ENCODE measurements around the gene TFDP2. TPM values are rescaled to one million over a fixed set of nuclear protein-coding genes. Genes with fewer than 3 reads are reported as not detected.

The TFDP2 gene
- total RNA-seq, 1 donor from 2014 or later = 173 TPM

DNA sequence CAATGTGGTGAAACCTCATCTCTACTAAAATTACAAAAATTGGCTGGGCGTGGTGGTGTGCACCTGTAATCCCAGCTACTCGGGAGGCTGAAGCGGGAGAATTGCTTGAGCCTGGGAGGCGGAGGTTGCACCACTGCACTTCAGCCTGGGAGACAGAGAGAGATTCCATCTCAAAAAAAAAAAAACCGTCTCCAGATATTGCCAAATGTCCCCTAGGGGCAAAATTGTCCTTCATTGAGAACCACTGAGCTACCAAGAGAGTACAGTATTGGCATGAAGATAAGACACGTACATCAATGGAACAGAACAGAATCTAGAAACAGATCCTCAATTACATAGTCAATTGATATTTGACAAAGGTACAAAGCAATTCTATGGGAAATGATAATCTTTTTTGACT, 98.0 kb downstream of the TFDP2 start:
- H3K9me3 Mint-ChIP-seq = peaks cover 3% of the 10 kb centered on the region
- peaks cover 12% of the 10 kb centered on the region for H3K36me3 Mint-ChIP-seq
- DNase-seq (ENCODE audit: low spot score) = no peak
- no peaks in the 10 kb centered on the region for H3K4me1 Mint-ChIP-seq
- no peak overlapping the region for H3K27ac Mint-ChIP-seq
- H3K4me3 Mint-ChIP-seq = no peak overlapping the region
- H3K27me3 Mint-ChIP-seq (ENCODE audit: insufficient read depth, low read depth) = no peaks in the 10 kb centered on the region
- Histone ChIP-seq H3K79me2 (ENCODE audit: low read depth) (no peaks in the 10 kb centered on the region), H3K9ac (no peak overlapping the region), H3K27me3 (no peaks in the 10 kb centered on the region), H3K4me1 (no peaks in the 10 kb centered on the region), H3K36me3 (no peaks in the 10 kb centered on the region), H3K27ac (no peak overlapping the region), H3K4me2 (no peak overlapping the region), H3K4me3 (no peak overlapping the region), H4K20me1 (ENCODE audit: low read depth) (no peaks in the 10 kb centered on the region), H3F3A (ENCODE audit: low read depth) (no peaks in the 10 kb centered on the region), H3K9me3 (ENCODE audit: low read depth) (no peaks in the 10 kb centered on the region), H2AFZ (replicated peaks) (no peak overlapping the region)
- TF ChIP-seq, protein P1, sequence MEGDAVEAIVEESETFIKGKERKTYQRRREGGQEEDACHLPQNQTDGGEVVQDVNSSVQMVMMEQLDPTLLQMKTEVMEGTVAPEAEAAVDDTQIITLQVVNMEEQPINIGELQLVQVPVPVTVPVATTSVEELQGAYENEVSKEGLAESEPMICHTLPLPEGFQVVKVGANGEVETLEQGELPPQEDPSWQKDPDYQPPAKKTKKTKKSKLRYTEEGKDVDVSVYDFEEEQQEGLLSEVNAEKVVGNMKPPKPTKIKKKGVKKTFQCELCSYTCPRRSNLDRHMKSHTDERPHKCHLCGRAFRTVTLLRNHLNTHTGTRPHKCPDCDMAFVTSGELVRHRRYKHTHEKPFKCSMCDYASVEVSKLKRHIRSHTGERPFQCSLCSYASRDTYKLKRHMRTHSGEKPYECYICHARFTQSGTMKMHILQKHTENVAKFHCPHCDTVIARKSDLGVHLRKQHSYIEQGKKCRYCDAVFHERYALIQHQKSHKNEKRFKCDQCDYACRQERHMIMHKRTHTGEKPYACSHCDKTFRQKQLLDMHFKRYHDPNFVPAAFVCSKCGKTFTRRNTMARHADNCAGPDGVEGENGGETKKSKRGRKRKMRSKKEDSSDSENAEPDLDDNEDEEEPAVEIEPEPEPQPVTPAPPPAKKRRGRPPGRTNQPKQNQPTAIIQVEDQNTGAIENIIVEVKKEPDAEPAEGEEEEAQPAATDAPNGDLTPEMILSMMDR (IDR thresholded peaks at IDR 0.05) = no peak
- TF ChIP-seq EZH2 (IDR thresholded peaks at IDR 0.05) (no peak), EZH2phosphoT487 (IDR thresholded peaks at IDR 0.05) (no peak)

- no peak overlapping the region for H3K27ac Mint-ChIP-seq
- H3F3A ChIP-seq (ENCODE audit: low read depth) = no peaks in the 10 kb centered on the region
Observed at GRCh38 chr3:142047021-142047369, 102.3 kb downstream of the TFDP2 start.

GRCh38 chr3:142046320-142047020, 102.9 kb downstream of the TFDP2 start:
- H3K36me3 Mint-ChIP-seq = peaks cover 7% of the 10 kb centered on the region

More at GRCh38 chr3:142047021-142047369, 102.3 kb downstream of the TFDP2 start:
- H3K4me2 ChIP-seq = no peak overlapping the region
- H3K27ac ChIP-seq = no peak overlapping the region
- TF ChIP-seq, protein P1 (IDR thresholded peaks at IDR 0.05) = no peak
- TF ChIP-seq EZH2 (IDR thresholded peaks at IDR 0.05) (no peak), EZH2phosphoT487 (IDR thresholded peaks at IDR 0.05) (no peak)
- no peaks in the 10 kb centered on the region for H3K79me2 ChIP-seq (ENCODE audit: low read depth)
- no peaks in the 10 kb centered on the region for H3K9me3 ChIP-seq (ENCODE audit: low read depth)
- no peak overlapping the region for H3K4me3 Mint-ChIP-seq
- H3K9ac ChIP-seq = no peak overlapping the region
- no peaks in the 10 kb centered on the region for H3K36me3 ChIP-seq
- H3K27me3 Mint-ChIP-seq (ENCODE audit: insufficient read depth, low read depth) = no peaks in the 10 kb centered on the region
- peaks cover 2% of the 10 kb centered on the region for H3K9me3 Mint-ChIP-seq
- H2AFZ ChIP-seq (replicated peaks) = no peak overlapping the region
- no peaks in the 10 kb centered on the region for H3K4me1 ChIP-seq
- no peak overlapping the region for H3K4me3 ChIP-seq
- H3K36me3 Mint-ChIP-seq = peaks cover 9% of the 10 kb centered on the region
- no peaks in the 10 kb centered on the region for H4K20me1 ChIP-seq (ENCODE audit: low read depth)
- no peaks in the 10 kb centered on the region for H3K27me3 ChIP-seq
- DNase-seq (ENCODE audit: low spot score) = no peak
- no peaks in the 10 kb centered on the region for H3K4me1 Mint-ChIP-seq

More at GRCh38 chr3:142046320-142047020, 102.9 kb downstream of the TFDP2 start:
- Mint-ChIP-seq H3K9me3 (peaks cover 2% of the 10 kb centered on the region), H3K4me3 (no peak overlapping the region), H3K27ac (no peak overlapping the region), H3K27me3 (ENCODE audit: insufficient read depth, low read depth) (no peaks in the 10 kb centered on the region), H3K4me1 (no peaks in the 10 kb centered on the region)
- Histone ChIP-seq H3K27ac (no peak overlapping the region), H3K4me2 (no peak overlapping the region), H3K79me2 (ENCODE audit: low read depth) (no peaks in the 10 kb centered on the region), H3K4me1 (no peaks in the 10 kb centered on the region), H3K9ac (no peak overlapping the region), H3K36me3 (no peaks in the 10 kb centered on the region), H3K27me3 (no peaks in the 10 kb centered on the region), H3F3A (ENCODE audit: low read depth) (no peaks in the 10 kb centered on the region), H3K9me3 (ENCODE audit: low read depth) (no peaks in the 10 kb centered on the region), H4K20me1 (ENCODE audit: low read depth) (no peaks in the 10 kb centered on the region), H2AFZ (replicated peaks) (no peak overlapping the region), H3K4me3 (no peak overlapping the region)
- no peak for DNase-seq (ENCODE audit: low spot score)
- TF ChIP-seq EZH2phosphoT487 (IDR thresholded peaks at IDR 0.05) (no peak), EZH2 (IDR thresholded peaks at IDR 0.05) (no peak)
- TF ChIP-seq, protein P1 (IDR thresholded peaks at IDR 0.05) = no peak
